HG03442 (cell line): ENCODE results near the gene PLEK2.
"Not testable (repeated sequence)": the region's sequence is repeated elsewhere in the genome, so short reads cannot be mapped to it uniquely, and the experiment has no call there.

Source experiments
- ATAC-seq: cut with Tn5 transposase; IDR thresholded peaks from one replicate; pipeline ENCODE4 v1.9.1; 2021; ENCODE audit warnings: mild to moderate bottlenecking, moderate library complexity; ENCODE audit not compliant: unreplicated experiment

PLEK2 gene

DNA sequence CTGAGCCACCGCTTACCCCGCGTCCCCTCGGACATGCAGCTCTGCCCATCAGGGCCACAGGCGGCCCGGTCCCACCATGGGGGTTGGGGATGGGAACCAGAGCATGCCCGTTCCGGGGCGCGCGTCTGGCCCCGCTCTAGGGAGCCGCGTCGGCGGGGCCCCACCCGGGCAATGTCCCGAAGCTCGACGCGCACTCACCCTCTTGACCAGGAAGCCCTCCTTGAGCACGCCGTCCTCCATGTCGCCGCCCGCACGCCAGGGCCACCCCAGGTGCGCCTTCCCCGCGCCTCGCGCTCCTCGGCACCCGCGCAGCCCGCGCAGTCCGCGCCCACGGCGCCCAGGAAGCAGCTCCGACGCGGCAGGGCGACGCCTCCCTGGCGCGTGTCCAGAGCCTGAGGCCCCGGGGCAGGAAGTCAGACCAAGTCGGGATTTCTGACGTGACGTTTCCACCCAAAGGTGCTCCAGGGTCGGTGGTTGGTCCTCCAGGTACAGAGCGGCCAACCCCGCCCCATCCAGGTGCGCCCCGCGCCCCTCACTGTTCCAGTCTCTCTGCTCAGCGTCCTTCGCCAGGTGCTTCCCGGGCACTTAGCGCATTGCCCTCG is at the start of gene PLEK2:
PLEK2 (minus strand) TSS at position 346 of the 602 bp plus-strand sequence; CDS start at position 240, 106 bp downstream.
- ATAC-seq = no peak

DNA sequence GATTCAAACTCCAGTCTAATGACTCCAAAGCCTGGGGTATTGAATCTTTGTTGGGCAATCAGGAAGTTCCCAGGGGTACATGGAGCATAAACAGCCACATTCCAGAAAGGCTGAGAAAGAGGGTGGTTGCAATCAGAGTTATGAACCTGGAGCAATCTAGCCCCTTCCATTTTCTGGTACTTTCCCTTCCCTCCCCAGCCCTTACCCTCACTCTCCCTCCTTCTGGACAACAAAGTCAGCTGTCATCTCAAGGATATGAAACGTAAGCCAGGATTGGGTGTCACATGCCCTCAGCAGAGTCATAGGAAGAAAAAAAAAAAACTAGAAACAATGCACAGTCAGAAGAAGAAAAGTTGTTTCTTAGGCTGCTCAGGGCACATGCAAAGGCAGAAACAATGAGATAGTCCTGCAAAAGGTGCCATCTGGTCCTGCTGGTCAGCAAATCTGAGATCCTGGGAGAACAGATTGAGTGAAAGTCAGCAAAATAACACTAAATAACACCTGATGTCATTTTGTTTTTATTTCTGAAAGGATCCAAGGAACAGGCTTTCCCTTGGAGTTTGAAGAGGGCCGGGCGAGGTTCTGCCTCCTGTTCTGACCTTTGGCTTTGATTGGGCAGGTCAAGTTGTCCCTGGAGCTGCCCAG is 49.5 kb upstream of the PLEK2 start:
- ATAC-seq = no peak

GRCh38 chr14:67459336-67459735 is 47.4 kb upstream of the PLEK2 start:
- no peak for ATAC-seq

- no peak for ATAC-seq
These were observed 45.8 kb upstream of the PLEK2 start for GRCh38 chr14:67457782-67458181.

- ATAC-seq = no peak
These were observed 44.8 kb upstream of the PLEK2 start for GRCh38 chr14:67456732-67457131.

- no peak for ATAC-seq
These were observed 41.8 kb upstream of the PLEK2 start for GRCh38 chr14:67453575-67454300.

DNA sequence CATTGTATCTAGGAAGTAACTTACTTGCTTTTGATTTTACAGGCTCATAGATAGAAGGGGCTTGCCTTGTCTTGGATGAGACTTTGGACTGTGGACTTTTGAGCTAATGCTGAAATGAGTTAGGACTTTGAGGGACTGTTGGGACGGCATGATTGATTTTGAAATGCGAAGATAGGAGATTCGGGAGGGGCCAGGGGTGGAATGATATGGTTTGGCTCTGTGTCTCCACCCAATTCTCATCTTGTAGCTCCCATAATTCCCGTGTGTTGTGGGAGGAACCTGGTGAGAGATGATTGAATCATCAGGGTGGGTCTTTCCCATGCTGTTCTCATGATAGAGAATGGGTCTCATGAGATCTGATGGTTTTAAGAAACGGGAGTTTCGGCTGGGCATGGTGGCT is 39.7 kb upstream of the PLEK2 start:
- ATAC-seq = not testable (repeated sequence)

DNA sequence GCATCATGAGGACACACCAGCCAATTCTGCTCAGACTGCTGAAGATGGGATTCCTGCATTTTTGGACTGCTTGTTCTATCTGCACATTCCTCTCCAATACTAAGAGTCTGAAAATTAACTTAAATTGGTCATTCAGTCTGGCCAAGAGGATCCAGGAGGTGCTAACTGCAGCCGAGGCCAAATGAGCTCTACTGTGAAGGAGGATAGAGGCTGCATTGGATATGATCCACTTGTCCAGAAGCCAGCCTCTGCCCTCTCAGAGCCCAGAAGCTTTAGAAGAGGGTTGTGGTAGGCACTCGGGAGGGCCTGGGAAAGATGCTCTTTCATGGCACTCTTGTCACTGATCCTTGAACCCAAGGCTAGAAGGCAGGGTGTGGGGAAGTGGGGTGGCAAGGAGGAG is 37.1 kb upstream of the PLEK2 start:
- no peak for ATAC-seq

GRCh38 chr14:67447033-67447381 is 35.0 kb upstream of the PLEK2 start:
- ATAC-seq = no peak

- ATAC-seq = no peak
These were observed 34.5 kb upstream of the PLEK2 start for GRCh38 chr14:67446371-67447032.

DNA sequence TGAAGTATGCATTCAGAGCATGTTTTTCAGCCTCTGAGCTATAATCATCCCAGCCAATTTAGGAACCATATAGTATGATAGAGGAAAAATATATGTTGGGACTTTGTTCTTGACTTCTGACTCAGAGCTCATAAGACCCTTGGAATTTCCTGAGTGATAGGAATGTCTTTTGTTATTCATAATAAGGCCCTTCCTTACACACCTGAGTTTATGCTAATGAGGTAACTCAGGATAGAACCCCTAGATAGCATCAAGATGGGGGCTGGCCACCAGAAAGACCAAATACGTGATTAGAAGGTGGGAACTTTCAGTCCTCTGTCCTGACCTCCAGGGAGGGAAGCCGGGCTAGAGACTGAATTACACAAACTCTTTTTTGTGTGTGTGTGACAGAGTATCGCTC is 32.4 kb upstream of the PLEK2 start:
- no peak for ATAC-seq

DNA sequence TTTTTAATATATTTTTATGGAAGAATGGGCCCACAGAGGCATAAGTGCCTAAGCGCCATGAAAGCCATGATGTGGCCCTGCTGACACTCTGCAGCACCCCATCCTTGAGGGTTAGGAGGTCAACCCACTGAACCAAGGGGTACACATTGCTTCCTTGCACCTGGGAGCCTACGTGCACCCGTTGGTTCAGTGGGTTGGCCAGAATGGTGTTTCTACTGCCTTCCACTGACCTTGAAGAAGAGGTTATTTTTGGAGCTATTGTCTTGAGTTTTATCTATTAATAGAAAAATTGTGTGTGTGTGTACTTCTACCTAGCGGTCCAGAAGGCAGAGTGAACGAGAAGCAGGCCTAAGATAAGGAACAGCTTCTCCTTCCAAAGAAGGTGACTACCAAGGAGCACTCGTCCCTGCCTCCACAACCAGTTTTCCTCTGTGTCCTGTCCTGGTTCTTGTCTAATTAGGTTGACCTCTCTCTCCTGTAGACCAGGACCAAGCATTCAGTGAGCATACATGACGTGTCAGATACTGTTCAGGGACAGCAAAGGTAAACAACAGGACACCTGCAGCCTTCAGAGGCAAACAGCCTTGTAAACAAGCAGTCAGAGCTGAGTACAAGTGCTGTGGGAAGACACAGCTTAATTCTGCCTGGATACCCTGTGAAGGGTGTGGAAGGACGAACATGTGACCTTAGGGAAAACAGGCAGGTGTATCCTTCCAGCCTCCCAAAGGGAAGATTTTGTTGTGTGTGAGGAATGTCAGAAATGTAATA is 30.4 kb upstream of the PLEK2 start:
- ATAC-seq = no peak

- no peak for ATAC-seq
These were observed 29.7 kb upstream of the PLEK2 start for GRCh38 chr14:67441672-67442071.

- no peak for ATAC-seq
These were observed 29.3 kb upstream of the PLEK2 start for GRCh38 chr14:67441256-67441655.

DNA sequence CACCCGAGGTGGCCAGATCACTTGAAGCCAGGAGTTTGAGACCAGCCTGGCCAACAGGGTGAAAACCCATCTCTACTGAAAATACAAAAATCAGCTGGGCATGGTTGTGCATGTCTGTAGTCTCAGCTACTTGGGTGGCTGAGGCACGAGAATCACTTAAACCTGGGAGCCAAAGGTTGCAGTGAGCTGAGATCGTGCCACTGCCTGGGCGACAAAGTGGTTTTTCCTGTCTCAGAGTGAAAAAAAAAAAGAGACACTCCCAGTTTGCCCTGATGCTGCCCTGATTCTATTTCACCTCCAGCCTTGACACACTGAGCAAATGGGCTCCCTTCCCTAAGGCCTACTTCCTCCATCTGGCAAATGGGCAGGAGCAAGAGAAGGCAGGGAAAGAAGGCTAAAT is 28.5 kb upstream of the PLEK2 start:
- ATAC-seq = no peak

DNA sequence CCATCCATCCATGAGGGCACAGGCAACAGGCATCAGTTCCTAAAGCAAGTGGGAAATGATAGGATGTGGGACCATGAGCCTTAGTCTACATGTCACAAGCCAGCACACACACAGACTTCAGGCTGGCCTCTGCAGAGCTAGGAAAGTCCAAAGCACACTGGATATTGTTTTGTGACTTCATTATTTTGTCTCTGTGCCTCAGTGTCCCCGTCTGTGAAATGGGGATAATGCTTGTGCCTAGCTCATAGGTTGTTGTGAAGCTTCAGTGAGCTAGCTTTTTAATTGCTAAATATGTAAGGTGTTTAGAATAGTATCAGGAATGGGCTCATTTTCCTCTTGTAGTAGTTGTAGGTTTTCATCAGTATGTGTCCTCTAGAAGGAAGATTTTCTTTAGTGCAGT is 27.0 kb upstream of the PLEK2 start:
- no peak for ATAC-seq

GRCh38 chr14:67436006-67436866 is 24.3 kb upstream of the PLEK2 start:
- no peak for ATAC-seq

DNA sequence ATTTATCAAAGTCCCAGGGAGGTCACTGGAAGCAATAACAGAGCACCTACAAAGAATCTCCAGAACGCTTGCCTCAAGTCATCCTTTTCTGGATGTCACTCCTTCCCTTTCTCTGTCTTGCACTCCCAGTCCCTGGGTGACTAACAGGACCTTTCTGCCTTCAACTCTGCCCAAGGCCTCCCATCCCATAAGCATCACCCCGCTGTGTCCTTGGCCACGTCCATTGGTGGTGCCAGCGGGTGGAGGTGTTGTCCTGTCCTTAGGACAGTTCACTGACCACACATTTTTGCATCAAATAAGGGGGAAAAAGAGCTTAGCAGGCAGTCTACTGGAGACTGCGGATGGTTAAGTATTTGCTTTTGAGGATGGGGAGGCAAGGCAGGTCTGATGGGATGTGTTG is 23.6 kb upstream of the PLEK2 start:
- ATAC-seq = no peak

- no peak for ATAC-seq
These were observed 20.1 kb upstream of the PLEK2 start for GRCh38 chr14:67432050-67432564.
